ENCODE results near the gene APOO.

DNA sequence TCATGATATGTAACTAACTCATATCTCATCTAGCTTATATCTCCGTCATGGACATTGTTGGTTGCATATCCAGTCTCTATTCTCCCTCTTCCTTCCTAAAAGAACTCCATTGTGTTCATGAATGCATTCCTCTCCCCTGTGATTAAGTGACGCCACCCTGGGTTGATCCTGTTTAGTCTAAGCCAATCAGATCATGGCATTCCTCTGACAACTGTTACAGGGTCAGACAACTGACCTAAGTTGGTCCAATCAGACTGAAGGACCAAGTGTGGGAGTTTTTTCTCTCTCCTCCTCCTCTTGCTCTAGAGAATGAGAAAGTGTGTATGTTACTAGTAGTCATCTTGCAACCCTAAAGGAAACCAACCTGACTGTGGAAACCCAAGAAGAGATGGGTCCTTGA, 3.6 kb downstream of the APOO start:
- TF ChIP-seq, protein P1, sequence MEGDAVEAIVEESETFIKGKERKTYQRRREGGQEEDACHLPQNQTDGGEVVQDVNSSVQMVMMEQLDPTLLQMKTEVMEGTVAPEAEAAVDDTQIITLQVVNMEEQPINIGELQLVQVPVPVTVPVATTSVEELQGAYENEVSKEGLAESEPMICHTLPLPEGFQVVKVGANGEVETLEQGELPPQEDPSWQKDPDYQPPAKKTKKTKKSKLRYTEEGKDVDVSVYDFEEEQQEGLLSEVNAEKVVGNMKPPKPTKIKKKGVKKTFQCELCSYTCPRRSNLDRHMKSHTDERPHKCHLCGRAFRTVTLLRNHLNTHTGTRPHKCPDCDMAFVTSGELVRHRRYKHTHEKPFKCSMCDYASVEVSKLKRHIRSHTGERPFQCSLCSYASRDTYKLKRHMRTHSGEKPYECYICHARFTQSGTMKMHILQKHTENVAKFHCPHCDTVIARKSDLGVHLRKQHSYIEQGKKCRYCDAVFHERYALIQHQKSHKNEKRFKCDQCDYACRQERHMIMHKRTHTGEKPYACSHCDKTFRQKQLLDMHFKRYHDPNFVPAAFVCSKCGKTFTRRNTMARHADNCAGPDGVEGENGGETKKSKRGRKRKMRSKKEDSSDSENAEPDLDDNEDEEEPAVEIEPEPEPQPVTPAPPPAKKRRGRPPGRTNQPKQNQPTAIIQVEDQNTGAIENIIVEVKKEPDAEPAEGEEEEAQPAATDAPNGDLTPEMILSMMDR (IDR thresholded peaks at IDR 0.05 in 2 of 3, conservative IDR thresholded peaks at IDR 0.05 in 1 of 3; ENCODE audit: borderline replicate concordance in 1 of 3, insufficient read depth in 1 of 3, low read depth in 2 of 3, low read length in 2 of 3) = no peak
- no peak for TF ChIP-seq SRF (IDR thresholded peaks at IDR 0.05; ENCODE audit: low read depth)
- TF ChIP-seq, protein P2, sequence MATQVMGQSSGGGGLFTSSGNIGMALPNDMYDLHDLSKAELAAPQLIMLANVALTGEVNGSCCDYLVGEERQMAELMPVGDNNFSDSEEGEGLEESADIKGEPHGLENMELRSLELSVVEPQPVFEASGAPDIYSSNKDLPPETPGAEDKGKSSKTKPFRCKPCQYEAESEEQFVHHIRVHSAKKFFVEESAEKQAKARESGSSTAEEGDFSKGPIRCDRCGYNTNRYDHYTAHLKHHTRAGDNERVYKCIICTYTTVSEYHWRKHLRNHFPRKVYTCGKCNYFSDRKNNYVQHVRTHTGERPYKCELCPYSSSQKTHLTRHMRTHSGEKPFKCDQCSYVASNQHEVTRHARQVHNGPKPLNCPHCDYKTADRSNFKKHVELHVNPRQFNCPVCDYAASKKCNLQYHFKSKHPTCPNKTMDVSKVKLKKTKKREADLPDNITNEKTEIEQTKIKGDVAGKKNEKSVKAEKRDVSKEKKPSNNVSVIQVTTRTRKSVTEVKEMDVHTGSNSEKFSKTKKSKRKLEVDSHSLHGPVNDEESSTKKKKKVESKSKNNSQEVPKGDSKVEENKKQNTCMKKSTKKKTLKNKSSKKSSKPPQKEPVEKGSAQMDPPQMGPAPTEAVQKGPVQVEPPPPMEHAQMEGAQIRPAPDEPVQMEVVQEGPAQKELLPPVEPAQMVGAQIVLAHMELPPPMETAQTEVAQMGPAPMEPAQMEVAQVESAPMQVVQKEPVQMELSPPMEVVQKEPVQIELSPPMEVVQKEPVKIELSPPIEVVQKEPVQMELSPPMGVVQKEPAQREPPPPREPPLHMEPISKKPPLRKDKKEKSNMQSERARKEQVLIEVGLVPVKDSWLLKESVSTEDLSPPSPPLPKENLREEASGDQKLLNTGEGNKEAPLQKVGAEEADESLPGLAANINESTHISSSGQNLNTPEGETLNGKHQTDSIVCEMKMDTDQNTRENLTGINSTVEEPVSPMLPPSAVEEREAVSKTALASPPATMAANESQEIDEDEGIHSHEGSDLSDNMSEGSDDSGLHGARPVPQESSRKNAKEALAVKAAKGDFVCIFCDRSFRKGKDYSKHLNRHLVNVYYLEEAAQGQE (IDR thresholded peaks at IDR 0.05; ENCODE audit: low read depth) = no peak

Measured in HCT116 (cell line).